ENCODE data around the gene APBA2. TPM values are rescaled to one million over a fixed set of nuclear protein-coding genes. Genes with fewer than 3 reads are reported as not detected.

Gene APBA2
- total RNA-seq, 1 donor from 2014 or later, result 5.3 TPM

DNA sequence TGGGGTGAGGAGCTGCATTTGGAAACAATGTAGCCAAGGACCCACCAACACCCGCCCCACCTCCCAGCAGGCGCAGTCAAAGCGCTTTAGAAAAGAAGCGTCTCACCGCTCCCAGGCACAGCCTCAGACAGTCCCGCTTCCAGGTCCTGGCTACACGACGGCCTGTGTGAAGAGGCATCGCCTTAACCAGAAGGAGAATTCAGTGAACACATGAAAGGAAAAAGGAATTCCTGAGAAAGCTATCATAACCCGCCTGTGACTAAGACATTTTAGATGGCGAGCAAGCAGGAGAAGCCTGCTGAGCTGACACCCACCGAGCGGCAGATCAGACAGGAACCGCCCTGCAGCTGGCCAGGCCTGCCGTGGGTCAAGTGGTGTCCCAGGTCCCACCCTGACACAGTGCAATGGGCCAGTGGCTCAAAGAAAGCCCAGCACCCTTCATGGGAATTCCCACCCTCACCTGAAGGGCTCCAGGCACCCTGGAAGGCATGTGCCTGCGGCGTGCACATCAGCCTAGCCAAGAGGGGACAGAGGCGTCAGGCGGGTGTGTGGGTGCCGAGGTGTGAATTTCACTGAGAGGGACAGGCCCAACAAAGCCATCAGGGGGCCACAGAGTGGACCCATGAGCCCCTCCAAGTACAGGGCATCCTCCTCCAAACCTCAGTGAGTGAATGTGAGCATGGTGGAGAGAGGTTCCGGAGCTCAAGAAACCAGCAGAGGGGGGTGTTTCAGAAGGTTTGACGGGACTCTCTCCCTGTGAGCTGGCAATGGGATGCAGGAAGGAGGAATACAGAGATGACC is 239.0 kb downstream of the APBA2 start:
- TF ChIP-seq, protein P1, sequence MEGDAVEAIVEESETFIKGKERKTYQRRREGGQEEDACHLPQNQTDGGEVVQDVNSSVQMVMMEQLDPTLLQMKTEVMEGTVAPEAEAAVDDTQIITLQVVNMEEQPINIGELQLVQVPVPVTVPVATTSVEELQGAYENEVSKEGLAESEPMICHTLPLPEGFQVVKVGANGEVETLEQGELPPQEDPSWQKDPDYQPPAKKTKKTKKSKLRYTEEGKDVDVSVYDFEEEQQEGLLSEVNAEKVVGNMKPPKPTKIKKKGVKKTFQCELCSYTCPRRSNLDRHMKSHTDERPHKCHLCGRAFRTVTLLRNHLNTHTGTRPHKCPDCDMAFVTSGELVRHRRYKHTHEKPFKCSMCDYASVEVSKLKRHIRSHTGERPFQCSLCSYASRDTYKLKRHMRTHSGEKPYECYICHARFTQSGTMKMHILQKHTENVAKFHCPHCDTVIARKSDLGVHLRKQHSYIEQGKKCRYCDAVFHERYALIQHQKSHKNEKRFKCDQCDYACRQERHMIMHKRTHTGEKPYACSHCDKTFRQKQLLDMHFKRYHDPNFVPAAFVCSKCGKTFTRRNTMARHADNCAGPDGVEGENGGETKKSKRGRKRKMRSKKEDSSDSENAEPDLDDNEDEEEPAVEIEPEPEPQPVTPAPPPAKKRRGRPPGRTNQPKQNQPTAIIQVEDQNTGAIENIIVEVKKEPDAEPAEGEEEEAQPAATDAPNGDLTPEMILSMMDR (IDR thresholded peaks at IDR 0.05; ENCODE audit: insufficient read depth, low read length, severe bottlenecking), result peak; percentile 2

GRCh38 chr15:29125382-29126207 is 239.8 kb downstream of the APBA2 start:
- TF ChIP-seq, protein P1 (IDR thresholded peaks at IDR 0.05; ENCODE audit: insufficient read depth, low read length, severe bottlenecking), result no peak
- no peaks in the 10 kb centered on the region for H3K36me3 ChIP-seq (ENCODE audit: control insufficient read depth, insufficient read depth, low read length)
- no peak for FAIRE-seq

More for the DNA sequence above, 239.0 kb downstream of the APBA2 start:
- H3K27me3 ChIP-seq (ENCODE audit: control insufficient read depth, insufficient read depth, low read length), result no peaks in the 10 kb centered on the region
- H3K4me3 ChIP-seq (ENCODE audit: low read depth, low read length), result no peak overlapping the region
- no peaks in the 10 kb centered on the region for H3K36me3 ChIP-seq (ENCODE audit: control insufficient read depth, insufficient read depth, low read length)
- DNase-seq (ENCODE audit: low read depth) (no peak), FAIRE-seq (no peak)

GRCh38 chr15:29126208-29126536 is 240.4 kb downstream of the APBA2 start:
- no peak for FAIRE-seq
- H3K4me3 ChIP-seq (ENCODE audit: low read depth, low read length), result no peak overlapping the region
- no peaks in the 10 kb centered on the region for H3K36me3 ChIP-seq (ENCODE audit: control insufficient read depth, insufficient read depth, low read length)
- TF ChIP-seq, protein P1 (IDR thresholded peaks at IDR 0.05; ENCODE audit: insufficient read depth, low read length, severe bottlenecking), result no peak
- no peaks in the 10 kb centered on the region for H3K27me3 ChIP-seq (ENCODE audit: control insufficient read depth, insufficient read depth, low read length)
- no peak for DNase-seq (ENCODE audit: low read depth)

More at GRCh38 chr15:29125382-29126207, 239.8 kb downstream of the APBA2 start:
- Histone ChIP-seq H3K4me3 (ENCODE audit: low read depth, low read length) (no peak overlapping the region), H3K27me3 (ENCODE audit: control insufficient read depth, insufficient read depth, low read length) (no peaks in the 10 kb centered on the region)
- no peak for DNase-seq (ENCODE audit: low read depth)

- DNase-seq (ENCODE audit: low read depth) (no peak), FAIRE-seq (no peak)
- Histone ChIP-seq H3K27me3 (ENCODE audit: control insufficient read depth, insufficient read depth, low read length) (no peaks in the 10 kb centered on the region), H3K36me3 (ENCODE audit: control insufficient read depth, insufficient read depth, low read length) (no peaks in the 10 kb centered on the region), H3K4me3 (ENCODE audit: low read depth, low read length) (no peak overlapping the region)
- TF ChIP-seq, protein P1 (IDR thresholded peaks at IDR 0.05; ENCODE audit: insufficient read depth, low read length, severe bottlenecking), result no peak
These were observed 241.2 kb downstream of the APBA2 start for GRCh38 chr15:29126821-29127461.

DNA sequence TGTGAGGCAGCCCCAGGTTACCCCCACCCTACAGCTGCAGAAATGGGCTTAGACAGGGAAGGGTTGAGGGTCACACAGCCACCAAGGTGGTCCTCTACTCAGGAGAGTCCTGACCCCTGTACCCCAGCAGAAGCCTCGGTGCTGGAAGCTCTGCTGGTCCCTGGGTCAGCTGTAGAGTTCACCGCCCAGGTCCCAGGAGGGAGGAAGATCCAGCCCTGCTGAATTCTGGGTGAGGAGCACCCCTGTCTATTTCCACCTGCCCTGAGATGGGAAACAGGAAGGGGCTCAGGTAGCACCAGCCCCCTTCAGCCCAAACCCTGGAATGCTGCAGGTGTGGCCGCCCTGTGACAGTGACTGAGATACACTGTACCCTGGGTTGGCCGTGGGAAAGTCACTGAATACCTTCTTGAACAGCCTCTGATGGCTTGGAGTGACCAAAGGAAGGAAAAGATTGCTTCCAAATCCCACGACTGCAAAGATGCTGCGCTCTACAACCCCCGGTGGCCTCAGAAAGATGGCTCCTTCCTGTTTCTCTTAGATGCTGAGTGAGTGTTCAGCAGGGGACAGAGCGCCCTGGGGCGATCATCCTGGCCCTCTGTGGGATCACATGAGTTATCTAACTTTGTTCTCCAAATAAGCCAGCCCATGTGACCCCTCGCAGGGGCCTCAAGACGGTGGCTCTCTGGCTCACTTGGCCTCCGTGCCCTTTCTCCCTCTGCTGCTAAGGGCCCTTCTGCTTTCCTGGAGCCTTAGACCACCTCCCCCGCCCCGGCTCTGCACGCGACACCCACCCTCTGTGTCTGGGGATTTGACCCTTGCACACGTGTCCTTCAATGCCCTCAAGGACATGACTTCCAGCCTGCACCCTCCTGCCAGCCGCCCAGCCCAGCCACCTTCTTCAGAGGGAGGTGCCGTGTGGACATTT is 242.0 kb downstream of the APBA2 start:
- FAIRE-seq, result no peak
- H3K27me3 ChIP-seq (ENCODE audit: control insufficient read depth, insufficient read depth, low read length), result no peaks in the 10 kb centered on the region
- TF ChIP-seq, protein P1 (IDR thresholded peaks at IDR 0.05; ENCODE audit: insufficient read depth, low read length, severe bottlenecking), result no peak
- no peak overlapping the region for H3K4me3 ChIP-seq (ENCODE audit: low read depth, low read length)
- DNase-seq (ENCODE audit: low read depth), result no peak
- no peaks in the 10 kb centered on the region for H3K36me3 ChIP-seq (ENCODE audit: control insufficient read depth, insufficient read depth, low read length)
